Cardiac fibroblast (primary cell): ENCODE measurements around the gene AWAT1.

Experiments used
- DNase-seq, 2 donors: peaks; one replicate each; pipeline versions ENCODE4 v3.0.0 to v3.0.0-alpha.2; 2010; ENCODE audit warnings: low read depth in 2 of 2
- H3K4me3 ChIP-seq, 2 donors: replicated peaks in 1 of 2; 1 replicate in 1 of 2; 2 replicates in 1 of 2; pipeline ENCODE4 v1.5.1; 2011; ENCODE audit warnings: low read depth in 2 of 2, low read length in 2 of 2, mild to moderate bottlenecking in 2 of 2, moderate library complexity in 1 of 2
- TF ChIP-seq, protein P1 (sequence below): IDR thresholded peaks from one replicate; pipeline ENCODE4 v1.5.1; 2011; ENCODE audit warnings: low read depth, mild to moderate bottlenecking, low read length, inconsistent platforms

Gene AWAT1

DNA sequence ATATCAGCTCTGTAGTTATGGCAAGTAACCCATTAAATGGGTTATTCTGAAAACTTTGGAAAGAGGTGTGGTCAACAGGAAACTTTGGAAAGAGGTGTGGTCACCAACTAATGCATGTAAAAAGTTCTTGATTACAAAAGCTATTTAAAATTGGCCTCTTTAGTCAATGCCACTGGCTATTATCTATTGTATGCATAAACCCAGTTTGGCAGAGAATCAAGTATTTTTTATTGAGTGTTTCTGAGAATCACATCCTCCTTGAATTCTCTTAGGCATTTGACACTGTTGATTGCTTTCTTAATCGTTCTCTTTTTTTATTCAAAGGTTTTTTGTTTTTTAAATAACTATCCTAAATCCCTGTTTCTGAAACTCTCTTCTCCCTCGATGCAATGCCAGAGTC lies 18.0 kb downstream of the AWAT1 start:
- TF ChIP-seq, protein P1, sequence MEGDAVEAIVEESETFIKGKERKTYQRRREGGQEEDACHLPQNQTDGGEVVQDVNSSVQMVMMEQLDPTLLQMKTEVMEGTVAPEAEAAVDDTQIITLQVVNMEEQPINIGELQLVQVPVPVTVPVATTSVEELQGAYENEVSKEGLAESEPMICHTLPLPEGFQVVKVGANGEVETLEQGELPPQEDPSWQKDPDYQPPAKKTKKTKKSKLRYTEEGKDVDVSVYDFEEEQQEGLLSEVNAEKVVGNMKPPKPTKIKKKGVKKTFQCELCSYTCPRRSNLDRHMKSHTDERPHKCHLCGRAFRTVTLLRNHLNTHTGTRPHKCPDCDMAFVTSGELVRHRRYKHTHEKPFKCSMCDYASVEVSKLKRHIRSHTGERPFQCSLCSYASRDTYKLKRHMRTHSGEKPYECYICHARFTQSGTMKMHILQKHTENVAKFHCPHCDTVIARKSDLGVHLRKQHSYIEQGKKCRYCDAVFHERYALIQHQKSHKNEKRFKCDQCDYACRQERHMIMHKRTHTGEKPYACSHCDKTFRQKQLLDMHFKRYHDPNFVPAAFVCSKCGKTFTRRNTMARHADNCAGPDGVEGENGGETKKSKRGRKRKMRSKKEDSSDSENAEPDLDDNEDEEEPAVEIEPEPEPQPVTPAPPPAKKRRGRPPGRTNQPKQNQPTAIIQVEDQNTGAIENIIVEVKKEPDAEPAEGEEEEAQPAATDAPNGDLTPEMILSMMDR = no peak
- no peak overlapping the region for H3K4me3 ChIP-seq
- no peak for DNase-seq

DNA sequence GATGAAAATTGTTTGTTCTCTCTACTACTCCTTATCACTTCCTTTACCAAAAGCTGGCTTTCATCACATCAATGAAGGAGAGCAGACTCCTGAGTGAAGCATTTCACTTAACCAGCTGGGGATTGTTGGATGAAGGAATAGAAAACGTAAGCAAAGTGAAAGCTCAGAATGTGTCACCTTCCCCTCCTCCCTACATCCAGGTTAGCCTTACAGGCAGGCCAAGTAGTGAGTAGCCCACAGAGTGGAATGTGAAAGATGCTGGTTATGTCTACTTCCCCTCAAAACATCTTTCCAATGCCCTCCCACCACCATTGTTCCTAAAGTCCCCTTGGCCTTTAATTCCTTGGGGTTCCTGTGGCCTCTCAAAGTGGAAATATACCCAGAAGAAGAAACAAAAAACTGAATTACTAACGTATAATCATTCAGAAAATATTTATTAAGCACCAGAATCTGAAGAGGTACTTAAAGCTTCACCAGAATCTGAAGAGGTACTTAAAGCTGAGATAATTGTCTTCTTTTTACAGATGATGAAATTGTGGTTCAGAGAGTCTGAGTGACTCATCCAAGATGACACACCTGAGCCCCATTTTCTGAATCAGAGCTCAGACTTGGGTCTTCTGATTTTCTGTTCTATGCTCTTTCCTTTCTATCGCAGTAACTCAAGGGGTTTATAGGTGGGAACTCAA lies 19.1 kb downstream of the AWAT1 start:
- TF ChIP-seq, protein P1 = no peak
- no peak overlapping the region for H3K4me3 ChIP-seq
- DNase-seq = peak in 1 of 2 donors; percentile 16

DNA sequence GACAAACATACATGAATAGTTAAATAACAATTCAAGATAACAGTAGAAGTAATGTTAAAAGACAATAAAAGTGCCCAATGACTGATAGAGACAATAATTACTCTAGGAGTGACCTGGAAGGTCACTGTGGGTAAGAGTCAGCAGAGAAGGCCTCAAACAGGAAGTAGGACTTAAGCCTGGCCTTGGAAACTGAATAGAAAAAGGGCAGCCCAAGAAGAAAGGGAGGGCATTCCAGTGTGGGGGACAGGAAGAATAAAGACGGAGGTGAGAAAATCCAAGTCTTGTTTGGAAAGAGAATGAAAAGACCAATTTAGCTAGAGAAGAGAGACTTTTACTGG lies 19.6 kb downstream of the AWAT1 start:
- no peak for DNase-seq
- TF ChIP-seq, protein P1 = no peak

DNA sequence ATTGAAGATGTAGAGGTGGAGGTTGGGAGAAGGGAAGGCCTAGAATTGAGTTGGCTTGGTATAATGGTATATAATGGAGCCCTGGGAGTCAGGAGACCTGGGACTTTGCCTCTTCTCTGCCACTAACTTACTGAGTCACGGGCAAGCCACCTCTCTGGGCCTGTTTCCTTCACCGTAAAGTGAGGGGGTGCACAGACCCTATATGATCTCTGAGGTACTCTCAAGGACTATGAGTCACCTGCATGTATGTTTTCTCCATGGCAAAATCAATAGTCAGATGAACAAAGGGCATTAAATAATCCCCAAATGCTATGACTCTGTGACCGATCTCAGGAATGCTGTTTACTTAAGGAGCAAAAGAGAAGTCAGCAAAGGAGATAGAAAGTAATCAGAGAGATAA lies 20.5 kb downstream of the AWAT1 start:
- H3K4me3 ChIP-seq = no peak overlapping the region
- no peak for DNase-seq
- TF ChIP-seq, protein P1 = no peak

More for the DNA sequence above, 19.6 kb downstream of the AWAT1 start:
- H3K4me3 ChIP-seq = no peak overlapping the region

DNA sequence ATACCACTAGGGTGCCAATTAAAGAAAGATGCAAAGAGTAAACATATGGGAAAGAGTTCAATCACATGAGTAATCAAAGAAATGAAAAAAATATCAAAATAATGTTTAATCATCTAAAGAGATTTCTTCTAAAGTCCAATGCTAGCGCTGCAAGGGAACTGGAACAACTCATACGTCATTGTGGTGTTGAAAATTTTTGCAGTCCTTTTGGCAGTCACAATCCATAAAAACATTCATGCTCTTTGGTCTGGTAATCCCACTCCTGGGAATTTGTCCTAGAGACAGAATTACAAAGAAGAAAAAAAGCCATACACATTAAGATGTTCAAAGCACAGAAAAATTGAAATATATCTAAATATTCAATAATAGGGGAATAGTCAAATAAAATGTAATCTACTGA lies 21.0 kb downstream of the AWAT1 start:
- H3K4me3 ChIP-seq = no peak overlapping the region
- TF ChIP-seq, protein P1 = no peak
- peak in 1 of 2 donors; percentile 2 for DNase-seq

DNA sequence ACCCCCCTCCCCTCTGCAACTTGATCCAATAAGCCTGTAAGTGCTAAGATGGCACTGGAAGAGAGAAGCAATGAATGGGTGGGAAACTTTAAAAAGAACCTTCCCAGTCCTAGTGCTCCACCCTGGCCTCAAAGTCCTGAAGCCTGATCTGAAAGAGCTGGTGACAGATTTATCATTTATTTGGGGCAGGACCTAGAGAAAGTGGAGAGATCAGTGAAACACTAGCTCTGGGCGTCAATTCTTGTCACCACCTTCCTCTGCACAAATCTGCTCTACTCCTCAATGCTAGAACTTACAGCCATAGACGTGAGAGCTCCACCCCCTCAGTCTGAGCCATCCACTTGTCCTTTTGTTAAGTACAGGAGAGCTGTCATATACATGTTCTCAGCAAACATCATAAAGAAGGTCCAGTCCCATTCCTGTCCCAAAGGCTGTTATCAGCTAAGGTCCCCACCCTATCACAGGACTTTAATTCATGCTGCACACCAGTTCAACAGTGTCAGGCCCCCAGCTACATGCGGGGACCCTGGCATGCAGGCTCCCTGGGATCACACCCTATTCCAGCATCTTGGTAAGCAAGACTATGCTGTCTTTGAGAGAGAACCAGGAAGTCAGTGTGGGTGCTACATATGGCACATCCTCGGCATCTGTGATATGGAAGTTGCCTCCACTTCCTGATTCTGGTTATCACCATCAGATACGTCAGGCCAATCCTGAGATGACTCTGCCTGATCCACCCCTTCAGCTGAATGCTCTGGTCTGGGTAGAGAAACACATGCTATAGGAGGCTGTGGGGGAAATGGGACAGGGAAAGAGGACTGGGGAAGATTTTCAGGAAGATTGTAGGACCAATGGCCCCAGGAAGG lies 23.2 kb downstream of the AWAT1 start:
- TF ChIP-seq, protein P1 = no peak
- DNase-seq = no peak
- no peak overlapping the region for H3K4me3 ChIP-seq
